Measurements from ENCODE around the gene ME3. TPM values are rescaled to one million over a fixed set of nuclear protein-coding genes. Genes with fewer than 3 reads are reported as not detected.

The ME3 gene
- total and polyA plus RNA-seq, 2 donors (not counting 1 experiment from before 2014, with no cell fraction given) = 1.3 TPM; not detected in 1

DNA sequence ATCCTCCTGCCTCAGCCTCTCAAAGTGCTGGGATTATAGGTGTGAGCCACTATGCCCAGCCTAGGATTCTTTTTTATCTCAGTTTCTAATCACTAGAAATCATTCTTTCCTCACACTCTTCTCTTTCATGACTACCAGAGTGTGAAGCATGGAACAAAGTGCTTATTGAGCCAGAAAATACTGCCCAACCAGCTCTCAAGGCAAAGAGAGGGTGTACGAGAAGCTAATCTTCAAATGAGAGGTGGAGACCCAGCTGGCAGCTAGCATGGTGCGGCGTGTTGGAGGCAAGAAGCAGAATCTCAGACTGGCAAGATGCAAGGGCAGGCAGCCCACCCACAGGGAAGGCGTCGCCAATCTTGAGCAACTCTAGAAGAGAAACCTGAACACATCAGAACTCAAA lies 41.1 kb upstream of the ME3 start:
- H3K9me3 ChIP-seq (ENCODE audit: control extremely low read depth in 1 of 3, control insufficient read depth in 2 of 3, insufficient read depth in 1 of 3, low read length in 2 of 3) = peaks cover 0 to 1% (median 0%) of the 10 kb centered on the region in 3 donors
- Mint-ChIP-seq H3K4me1 (no peaks in the 10 kb centered on the region), H3K27ac (no peak overlapping the region), H3K4me3 (no peak overlapping the region), H3K9me3 (ENCODE audit: insufficient read depth) (peaks cover 2% of the 10 kb centered on the region), H3K27me3 (no peaks in the 10 kb centered on the region)
- H3K27ac ChIP-seq (ENCODE audit: low read length in 2 of 2) = no peak overlapping the region
- DNase-seq (no peak), ATAC-seq (ENCODE audit: low read depth) (no peak)
- H3K36me3 ChIP-seq (replicated peaks in 1 of 2; ENCODE audit: control extremely low read depth in 1 of 2, control insufficient read depth in 1 of 2, extremely low read depth in 1 of 2, insufficient read depth in 2 of 2, low read length in 1 of 2) = no peaks in the 10 kb centered on the region
- no peaks in the 10 kb centered on the region for H4K20me1 ChIP-seq (ENCODE audit: control insufficient read depth, insufficient read depth, low read length, poor library complexity, severe bottlenecking)
- no peak overlapping the region for H3K4me3 ChIP-seq (ENCODE audit: control extremely low read depth in 1 of 5, extremely low read depth in 1 of 5, insufficient read depth in 1 of 5, low read depth in 2 of 5, low read length in 4 of 5)
- no peaks in the 10 kb centered on the region for H3K79me2 ChIP-seq (ENCODE audit: control insufficient read depth, insufficient read depth, low read length)
- H3K4me1 ChIP-seq (ENCODE audit: control insufficient read depth in 2 of 2, insufficient read depth in 2 of 2, low read length in 2 of 2) = no peaks in the 10 kb centered on the region
- 74% methylated on average over 3 of the region's 5 CpGs for WGBS (ENCODE audit: insufficient coverage)
- POLR2A ChIA-PET = no interaction called here
- intact Hi-C loops (cut with micrococcal nuclease) = no loop called here
- H2AFZ ChIP-seq (ENCODE audit: insufficient read depth, low read depth, low read length, poor library complexity, severe bottlenecking) = no peak overlapping the region
- no peak for TF ChIP-seq EZH2 (IDR thresholded peaks at IDR 0.05; ENCODE audit: borderline replicate concordance, insufficient read depth, low read depth, low read length, poor library complexity, severe bottlenecking)
- TF ChIP-seq, protein P1, sequence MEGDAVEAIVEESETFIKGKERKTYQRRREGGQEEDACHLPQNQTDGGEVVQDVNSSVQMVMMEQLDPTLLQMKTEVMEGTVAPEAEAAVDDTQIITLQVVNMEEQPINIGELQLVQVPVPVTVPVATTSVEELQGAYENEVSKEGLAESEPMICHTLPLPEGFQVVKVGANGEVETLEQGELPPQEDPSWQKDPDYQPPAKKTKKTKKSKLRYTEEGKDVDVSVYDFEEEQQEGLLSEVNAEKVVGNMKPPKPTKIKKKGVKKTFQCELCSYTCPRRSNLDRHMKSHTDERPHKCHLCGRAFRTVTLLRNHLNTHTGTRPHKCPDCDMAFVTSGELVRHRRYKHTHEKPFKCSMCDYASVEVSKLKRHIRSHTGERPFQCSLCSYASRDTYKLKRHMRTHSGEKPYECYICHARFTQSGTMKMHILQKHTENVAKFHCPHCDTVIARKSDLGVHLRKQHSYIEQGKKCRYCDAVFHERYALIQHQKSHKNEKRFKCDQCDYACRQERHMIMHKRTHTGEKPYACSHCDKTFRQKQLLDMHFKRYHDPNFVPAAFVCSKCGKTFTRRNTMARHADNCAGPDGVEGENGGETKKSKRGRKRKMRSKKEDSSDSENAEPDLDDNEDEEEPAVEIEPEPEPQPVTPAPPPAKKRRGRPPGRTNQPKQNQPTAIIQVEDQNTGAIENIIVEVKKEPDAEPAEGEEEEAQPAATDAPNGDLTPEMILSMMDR (IDR thresholded peaks at IDR 0.05) = no peak
- H3K9ac ChIP-seq (ENCODE audit: low read length) = no peak overlapping the region
- CTCF ChIA-PET = interaction anchor here (1.5 kb wide), 1 partner anchor 18 kb away, joined by 3 read pairs; no protein-coding TSS in a partner anchor
- H3K27me3 ChIP-seq (replicated peaks in 1 of 4; ENCODE audit: control extremely low read depth in 1 of 4, control insufficient read depth in 3 of 4, insufficient read depth in 4 of 4, low read length in 3 of 4) = no peaks in the 10 kb centered on the region
- no peak overlapping the region for H3K4me2 ChIP-seq (replicated peaks; ENCODE audit: low read depth, low read length, poor library complexity, severe bottlenecking)

DNA sequence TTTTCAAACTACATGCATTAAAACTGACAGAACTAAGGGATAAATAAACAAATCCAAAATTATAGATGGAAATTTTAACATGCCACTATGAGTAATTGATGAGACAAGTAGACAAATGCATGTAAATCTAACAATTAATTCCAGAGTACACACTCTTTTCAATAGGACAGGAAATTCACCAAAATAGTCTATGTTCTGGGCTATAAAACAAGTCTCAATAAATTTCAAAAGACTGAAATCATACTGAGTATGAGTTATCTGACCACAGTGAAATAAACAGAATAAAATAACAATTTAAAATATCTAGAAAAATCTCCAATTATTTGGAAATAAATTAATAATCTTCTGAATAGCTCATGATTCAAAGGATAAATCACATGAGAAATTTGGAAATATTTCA lies 38.5 kb upstream of the ME3 start:
- ChIA-PET CTCF (no interaction called here), POLR2A (no interaction called here)
- Mint-ChIP-seq H3K4me3 (no peak overlapping the region), H3K27me3 (peaks cover under 1% of the 10 kb centered on the region), H3K9me3 (ENCODE audit: insufficient read depth) (peaks cover 2% of the 10 kb centered on the region), H3K27ac (no peak overlapping the region), H3K4me1 (no peaks in the 10 kb centered on the region)
- DNase-seq = no peak
- H3K27me3 ChIP-seq (replicated peaks in 1 of 4; ENCODE audit: control extremely low read depth in 1 of 4, control insufficient read depth in 3 of 4, insufficient read depth in 4 of 4, low read length in 3 of 4) = no peaks in the 10 kb centered on the region
- no peak overlapping the region for H3K4me3 ChIP-seq (ENCODE audit: control extremely low read depth in 1 of 5, extremely low read depth in 1 of 5, insufficient read depth in 1 of 5, low read depth in 2 of 5, low read length in 4 of 5)
- peaks cover 0 to 1% (median 0%) of the 10 kb centered on the region in 3 donors for H3K9me3 ChIP-seq (ENCODE audit: control extremely low read depth in 1 of 3, control insufficient read depth in 2 of 3, insufficient read depth in 1 of 3, low read length in 2 of 3)
- H3K36me3 ChIP-seq (replicated peaks in 1 of 2; ENCODE audit: control extremely low read depth in 1 of 2, control insufficient read depth in 1 of 2, extremely low read depth in 1 of 2, insufficient read depth in 2 of 2, low read length in 1 of 2) = no peaks in the 10 kb centered on the region
- intact Hi-C loops (cut with micrococcal nuclease) = no loop called here
- no peak overlapping the region for H3K27ac ChIP-seq (ENCODE audit: low read length in 2 of 2)
- no peaks in the 10 kb centered on the region for H3K79me2 ChIP-seq (ENCODE audit: control insufficient read depth, insufficient read depth, low read length)
- no peak for ATAC-seq (ENCODE audit: low read depth)
- H2AFZ ChIP-seq (ENCODE audit: insufficient read depth, low read depth, low read length, poor library complexity, severe bottlenecking) = no peak overlapping the region
- no peak overlapping the region for H3K9ac ChIP-seq (ENCODE audit: low read length)
- no peaks in the 10 kb centered on the region for H4K20me1 ChIP-seq (ENCODE audit: control insufficient read depth, insufficient read depth, low read length, poor library complexity, severe bottlenecking)
- H3K4me1 ChIP-seq (ENCODE audit: control insufficient read depth in 2 of 2, insufficient read depth in 2 of 2, low read length in 2 of 2) = no peaks in the 10 kb centered on the region
- no peak overlapping the region for H3K4me2 ChIP-seq (replicated peaks; ENCODE audit: low read depth, low read length, poor library complexity, severe bottlenecking)
- TF ChIP-seq, protein P1 (IDR thresholded peaks at IDR 0.05) = no peak
- TF ChIP-seq EZH2 (IDR thresholded peaks at IDR 0.05; ENCODE audit: borderline replicate concordance, insufficient read depth, low read depth, low read length, poor library complexity, severe bottlenecking) = no peak
